Body of pancreas (tissue), 4 donors: ENCODE measurements around the gene BIN2.

ENCODE experiments used
- CTCF ChIP-seq, 7 experiments: fragments of 450-650 bp in 4 of 7; fragments of 200-600 bp in 3 of 7; sonication (generic) in 3 of 7; IDR thresholded peaks; one replicate each; pipeline ENCODE4 v1.5.1; 2016 to 2019; ENCODE audit warnings: antibody characterized with exemption in 7 of 7
- POLR2A ChIP-seq, 3 donors: fragments of 450-650 bp; IDR thresholded peaks; one replicate each; pipeline ENCODE4 v1.6.1; 2016; ENCODE audit warnings: antibody characterized with exemption in 3 of 3, mild to moderate bottlenecking in 2 of 3

- TF ChIP-seq POLR2A (IDR thresholded peaks at IDR 0.05) (no peak), CTCF (IDR thresholded peaks at IDR 0.05) (no peak)
Measured at GRCh38 chr12:51368640-51369517, 44.9 kb upstream of the BIN2 start.
